GM18502 (cell line): Measurements from ENCODE around the gene RTEL1.
"Not testable (repeated sequence)": the region's sequence is repeated elsewhere in the genome, so short reads cannot be mapped to it uniquely, and the experiment has no call there.

Experiments used
- ATAC-seq: cut with Tn5 transposase; IDR thresholded peaks from one replicate; pipeline ENCODE4 v1.9.1; 2021; ENCODE audit warnings: mild to moderate bottlenecking; ENCODE audit not compliant: unreplicated experiment, poor library complexity

RTEL1 gene, protein sequence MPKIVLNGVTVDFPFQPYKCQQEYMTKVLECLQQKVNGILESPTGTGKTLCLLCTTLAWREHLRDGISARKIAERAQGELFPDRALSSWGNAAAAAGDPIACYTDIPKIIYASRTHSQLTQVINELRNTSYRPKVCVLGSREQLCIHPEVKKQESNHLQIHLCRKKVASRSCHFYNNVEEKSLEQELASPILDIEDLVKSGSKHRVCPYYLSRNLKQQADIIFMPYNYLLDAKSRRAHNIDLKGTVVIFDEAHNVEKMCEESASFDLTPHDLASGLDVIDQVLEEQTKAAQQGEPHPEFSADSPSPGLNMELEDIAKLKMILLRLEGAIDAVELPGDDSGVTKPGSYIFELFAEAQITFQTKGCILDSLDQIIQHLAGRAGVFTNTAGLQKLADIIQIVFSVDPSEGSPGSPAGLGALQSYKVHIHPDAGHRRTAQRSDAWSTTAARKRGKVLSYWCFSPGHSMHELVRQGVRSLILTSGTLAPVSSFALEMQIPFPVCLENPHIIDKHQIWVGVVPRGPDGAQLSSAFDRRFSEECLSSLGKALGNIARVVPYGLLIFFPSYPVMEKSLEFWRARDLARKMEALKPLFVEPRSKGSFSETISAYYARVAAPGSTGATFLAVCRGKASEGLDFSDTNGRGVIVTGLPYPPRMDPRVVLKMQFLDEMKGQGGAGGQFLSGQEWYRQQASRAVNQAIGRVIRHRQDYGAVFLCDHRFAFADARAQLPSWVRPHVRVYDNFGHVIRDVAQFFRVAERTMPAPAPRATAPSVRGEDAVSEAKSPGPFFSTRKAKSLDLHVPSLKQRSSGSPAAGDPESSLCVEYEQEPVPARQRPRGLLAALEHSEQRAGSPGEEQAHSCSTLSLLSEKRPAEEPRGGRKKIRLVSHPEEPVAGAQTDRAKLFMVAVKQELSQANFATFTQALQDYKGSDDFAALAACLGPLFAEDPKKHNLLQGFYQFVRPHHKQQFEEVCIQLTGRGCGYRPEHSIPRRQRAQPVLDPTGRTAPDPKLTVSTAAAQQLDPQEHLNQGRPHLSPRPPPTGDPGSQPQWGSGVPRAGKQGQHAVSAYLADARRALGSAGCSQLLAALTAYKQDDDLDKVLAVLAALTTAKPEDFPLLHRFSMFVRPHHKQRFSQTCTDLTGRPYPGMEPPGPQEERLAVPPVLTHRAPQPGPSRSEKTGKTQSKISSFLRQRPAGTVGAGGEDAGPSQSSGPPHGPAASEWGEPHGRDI (N-terminal part only)

DNA sequence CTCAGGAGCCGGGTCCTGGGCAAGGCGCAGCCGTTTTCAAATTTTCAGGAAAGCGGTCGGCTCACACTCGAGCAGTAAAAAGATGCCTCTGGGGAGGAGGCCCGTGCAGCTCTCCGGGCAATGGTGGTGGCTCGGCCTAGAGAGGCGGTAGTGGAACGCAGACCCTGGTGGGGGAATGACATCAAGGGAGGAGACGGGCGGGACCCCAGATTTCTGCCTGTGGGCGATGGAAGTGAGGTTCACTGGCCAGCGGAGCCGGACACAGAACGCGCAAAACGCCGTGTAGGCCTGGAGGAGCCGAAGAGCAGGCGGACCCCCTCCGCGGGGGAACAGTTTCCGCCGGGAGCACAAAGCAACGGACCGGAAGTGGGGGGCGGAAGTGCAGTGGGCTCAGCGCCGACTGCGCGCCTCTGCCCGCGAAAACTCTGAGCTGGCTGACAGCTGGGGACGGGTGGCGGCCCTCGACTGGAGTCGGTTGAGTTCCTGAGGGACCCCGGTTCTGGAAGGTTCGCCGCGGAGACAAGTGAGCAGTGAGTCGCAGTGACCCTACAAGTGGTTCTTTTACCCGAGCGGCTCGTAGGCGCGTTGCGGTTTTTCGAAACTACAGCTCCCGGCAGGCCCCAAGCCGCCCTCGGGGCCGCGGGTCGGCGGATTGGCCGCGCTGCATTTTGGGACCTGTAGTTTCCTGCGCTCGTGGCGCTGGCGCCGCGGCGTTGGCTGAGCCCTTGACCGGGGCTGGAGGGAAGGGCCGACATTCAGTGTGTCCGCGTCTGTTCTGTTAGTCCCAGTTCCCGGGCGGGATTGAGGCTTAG, at the start of gene RTEL1:
RTEL1 (plus strand) TSS at position 376 of the 812 bp plus-strand sequence. CDS start 1,091 bp downstream, outside the sequence.
- peak; percentile 85 for ATAC-seq

DNA sequence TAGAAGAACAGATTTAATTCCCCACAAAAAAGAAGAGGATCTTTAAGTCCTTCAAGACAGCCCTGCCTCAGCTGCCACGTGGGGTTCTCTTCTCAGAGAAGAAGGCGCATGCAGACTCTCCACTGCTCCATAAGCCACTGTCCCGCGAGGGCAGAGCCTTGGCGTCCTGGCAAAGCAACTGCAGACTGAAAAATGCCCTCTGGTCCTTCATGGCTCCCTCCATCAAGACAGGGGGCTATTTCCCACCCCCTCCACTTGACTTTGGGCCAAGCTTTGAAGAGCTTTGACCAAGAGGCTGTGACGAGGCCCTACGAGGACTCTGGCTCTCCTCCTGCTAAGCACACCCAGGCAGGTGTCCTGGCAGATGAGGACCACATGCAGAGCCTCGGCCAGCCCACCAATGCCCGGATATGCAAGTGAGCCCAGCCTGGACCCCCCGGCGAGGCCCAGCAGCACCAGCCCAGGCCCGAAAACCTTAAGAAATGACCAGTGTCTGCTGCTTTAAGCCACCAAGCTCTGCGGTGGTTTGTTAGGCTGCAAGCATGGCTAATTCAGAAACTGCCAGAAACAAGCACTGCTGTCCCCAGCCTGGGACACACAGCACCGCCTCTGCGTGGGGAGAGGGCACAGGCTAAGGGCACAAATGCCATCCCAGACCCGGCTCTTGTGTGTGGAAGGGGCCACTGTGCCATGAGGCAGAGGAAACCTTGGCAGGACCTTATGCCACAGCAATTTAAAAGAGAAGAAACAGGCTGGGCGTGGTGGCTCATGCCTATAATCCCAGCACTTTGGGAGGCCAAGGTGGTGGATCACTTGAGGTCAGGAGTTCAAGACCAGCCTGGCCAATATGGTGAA, 47.3 kb upstream of the RTEL1 start:
- no peak for ATAC-seq

DNA sequence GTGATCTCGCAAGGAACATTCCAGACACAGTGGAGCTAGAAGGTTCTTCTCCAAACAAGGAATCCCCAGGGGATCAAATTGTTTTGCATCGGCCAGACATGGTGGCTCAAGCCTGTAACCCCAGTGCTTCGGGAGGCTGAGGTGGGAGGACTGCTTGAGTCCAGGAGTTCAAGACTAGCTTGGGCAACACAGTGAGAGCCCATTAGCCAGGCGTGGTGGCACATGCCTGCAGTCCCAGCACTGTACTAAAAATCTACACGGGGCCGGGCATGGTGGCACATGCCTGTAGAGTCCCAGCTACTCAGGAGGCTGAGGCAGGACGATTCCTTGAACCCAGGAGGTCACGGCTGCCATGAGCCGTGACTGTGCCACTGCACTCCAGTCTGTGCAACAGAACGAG, 46.5 kb upstream of the RTEL1 start:
- ATAC-seq, result no peak

DNA sequence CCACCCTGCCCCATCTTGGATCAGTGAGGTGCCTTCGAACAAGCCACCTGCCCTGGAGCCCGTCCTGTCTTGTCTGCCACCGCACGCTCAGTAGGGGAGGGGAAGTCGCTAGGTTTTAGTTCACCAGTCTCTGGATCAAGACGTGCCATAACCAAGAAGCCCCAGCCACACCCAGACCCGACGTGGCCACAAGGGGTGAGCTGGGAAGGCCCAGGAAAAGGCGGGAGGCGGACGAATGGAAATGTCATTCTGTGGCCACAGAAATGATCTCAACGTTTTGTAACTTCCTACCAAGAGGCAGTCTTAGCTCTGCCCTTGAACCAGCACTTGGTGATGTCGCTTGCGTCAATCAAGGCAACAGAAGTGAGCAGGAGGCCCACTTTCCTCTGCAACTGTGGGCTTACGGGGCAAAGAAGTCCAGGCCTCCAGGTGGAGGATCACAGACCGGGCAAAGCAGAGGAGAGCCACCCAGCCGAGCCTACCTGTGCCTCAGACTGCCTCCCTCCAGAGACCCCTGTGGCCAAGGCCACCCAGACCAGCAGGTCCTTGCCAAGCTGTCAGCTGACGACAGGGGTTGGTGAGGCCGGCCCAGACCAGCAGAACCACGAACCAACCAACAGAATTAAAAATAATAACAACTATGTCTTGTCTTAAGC, 45.7 kb upstream of the RTEL1 start:
- ATAC-seq, result no peak

DNA sequence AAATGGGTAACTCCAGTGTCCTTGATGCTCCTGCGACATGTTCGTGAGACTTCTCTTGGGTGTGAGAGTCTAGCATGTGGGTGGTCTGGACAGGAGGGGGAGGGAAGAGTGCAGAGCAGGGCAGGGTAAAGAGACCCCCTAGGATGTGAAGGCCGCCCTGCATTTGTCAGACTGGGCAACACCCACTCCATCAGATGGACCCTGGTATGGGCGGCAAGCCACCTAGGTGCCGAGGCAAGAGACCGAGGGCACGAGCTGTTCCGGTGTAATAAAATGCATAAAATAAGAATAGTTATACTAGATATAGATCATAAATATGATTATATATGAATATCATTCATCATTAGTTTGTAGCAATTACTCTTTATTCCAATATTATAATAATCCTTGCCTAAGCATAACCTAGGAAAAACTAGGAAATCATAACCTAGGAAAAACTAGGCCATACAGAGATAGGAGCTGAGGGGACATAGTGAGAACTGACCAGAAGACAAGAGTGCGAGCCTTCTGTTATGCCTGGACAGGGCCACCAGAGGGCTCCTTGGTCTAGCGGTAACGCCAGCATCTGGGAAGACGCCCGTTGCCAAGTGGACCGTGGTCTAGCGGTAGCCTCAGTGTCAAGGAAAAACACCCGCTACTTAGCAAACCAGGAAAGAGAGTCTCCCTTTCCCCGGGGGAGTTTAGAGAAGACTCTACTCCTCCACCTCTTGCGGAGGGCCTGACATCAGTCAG, 44.1 kb upstream of the RTEL1 start:
- not testable (repeated sequence) for ATAC-seq

DNA sequence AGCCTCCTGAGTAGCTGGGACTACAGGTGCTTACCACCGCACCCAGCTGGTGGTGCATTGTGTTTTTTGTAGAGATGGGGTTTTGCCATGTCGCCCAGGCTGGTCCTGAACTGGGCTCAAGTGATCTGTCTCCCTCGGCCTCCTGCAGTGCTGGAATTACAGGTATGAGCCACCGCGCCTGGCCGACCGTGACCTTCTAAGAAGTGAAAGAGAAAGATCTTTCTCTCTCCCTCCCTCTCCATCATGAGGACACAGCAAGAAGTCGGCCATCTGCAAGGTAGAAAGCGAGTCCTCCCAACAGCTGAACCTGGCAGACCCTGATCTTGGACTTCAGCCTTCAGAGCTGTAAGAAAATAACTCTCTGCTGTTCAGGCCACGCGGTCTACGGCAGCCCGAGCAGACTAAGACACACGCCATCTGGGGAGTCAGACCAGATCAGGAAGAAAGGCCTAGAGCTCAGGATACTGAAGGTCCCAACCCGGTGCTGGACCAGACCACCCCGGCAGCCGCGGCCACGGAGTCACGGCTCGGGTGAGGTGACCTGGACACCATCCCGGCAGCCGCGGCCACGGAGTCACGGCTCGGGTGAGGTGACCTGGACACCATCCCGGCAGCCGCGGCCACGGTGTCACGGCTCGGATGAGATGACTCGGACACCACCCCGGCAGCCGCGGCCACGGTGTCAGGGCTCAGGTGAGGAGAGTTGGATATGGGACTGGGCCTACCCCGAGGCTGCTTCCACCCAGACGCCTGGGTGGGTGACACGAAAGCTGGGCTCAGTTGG, 40.8 kb upstream of the RTEL1 start:
- no peak for ATAC-seq

DNA sequence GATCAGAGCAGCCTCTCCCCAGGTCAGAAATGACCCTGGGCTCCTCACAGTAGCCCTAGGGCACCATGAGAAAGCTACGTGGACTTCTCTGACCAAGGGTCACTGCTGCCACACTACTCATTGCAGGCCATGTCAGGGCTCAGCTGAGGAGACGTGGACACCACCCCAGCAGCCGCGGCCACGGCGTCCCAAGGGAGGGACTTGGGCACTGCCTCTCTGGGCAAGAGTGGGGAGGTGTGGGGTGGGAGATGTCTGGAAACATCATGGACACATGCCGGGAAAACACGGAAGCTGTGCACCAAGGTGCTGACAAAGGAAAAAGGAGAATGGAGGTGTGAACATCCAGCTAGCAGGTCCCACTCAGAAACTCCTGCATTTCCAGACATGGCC, 40.2 kb upstream of the RTEL1 start:
- ATAC-seq, result no peak

DNA sequence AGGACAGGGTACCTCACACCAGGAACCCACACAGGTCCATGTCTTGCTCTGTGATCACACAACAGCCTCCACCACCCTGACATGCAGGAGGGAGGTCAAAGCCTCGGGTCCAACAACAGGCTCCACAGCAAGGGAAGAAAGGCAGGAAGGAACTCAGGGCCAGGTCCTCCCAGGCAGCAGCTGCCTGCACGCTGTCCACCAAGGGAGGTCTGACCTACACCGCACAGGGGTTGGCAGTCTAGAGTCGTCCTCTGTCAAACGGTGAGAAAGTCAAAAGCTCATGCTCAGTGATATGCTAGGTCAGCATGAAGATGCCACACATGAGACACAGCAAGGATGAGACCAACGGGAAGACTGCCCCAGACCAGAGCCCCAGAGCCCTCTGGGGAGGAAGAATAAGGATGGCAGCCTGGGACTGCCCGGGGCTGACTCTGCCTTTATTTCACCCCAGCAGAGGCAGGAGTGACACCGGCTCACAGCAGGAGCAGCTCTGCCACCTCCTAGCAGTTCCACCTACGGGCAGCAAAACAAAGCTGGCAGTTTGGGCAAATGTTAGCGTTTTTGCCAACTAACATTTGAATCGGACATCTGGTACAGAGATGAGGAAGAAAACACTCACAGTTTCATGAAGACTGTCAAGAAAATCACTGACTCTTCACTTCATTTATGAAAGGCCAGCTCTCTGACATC, 39.7 kb upstream of the RTEL1 start:
- ATAC-seq, result no peak

DNA sequence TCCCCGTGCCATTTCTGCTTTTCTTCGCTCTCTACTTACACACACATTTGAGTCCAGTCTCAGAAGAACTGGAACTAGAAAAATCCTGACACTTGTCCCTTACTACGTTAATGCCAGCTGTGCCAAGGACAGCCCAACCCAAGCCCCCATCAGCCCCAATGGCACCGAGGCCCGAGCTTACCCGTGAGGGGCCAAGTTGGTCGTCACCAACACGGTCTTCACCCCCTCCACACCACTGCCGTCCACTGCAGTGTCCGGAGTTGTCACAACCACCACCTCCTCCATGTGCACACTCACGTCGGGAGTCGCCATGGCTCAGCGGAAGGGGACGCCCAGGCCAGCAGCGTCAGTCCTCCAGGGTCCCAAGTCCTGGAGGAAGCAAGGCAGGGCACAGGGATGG, 39.0 kb upstream of the RTEL1 start:
- no peak for ATAC-seq

DNA sequence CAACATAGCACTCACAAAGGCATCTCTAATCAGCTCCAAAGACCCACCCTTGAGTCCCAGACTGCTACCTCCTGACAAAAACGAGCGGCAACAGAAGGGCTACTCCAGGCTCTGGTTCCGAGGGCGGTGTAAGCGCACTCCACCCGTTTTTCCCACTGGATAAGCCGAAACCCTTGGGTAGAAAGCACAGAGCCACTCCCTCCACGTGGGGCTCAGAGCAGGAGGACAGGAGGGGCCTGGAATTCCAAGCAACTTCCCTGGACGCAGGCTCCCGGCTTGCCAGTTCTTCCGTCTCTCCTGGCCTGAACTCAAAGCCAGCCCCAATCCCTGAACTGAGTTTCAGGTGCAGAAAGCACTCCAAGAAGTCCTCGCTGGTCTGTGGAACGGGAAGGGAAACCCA, 38.6 kb upstream of the RTEL1 start:
- no peak for ATAC-seq

DNA sequence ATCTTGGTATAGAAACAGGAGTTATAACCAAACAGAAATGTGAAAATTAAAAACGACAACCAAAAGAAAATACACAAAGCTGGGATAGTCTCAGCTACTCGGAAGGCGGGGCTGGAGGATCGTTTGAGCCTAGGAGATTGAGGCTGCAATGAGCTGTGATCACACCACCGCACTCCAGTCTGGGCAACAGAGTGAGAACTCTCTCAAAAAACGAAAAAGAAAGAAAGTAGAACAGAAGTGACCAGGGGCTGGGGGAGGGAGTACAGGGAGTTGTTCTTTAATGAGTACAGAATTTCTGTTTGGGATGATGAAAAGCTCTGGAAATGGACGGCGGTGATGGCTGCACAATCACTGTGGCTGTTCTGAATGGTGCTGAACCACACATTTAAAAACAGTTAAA, 37.1 kb upstream of the RTEL1 start:
- no peak for ATAC-seq

DNA sequence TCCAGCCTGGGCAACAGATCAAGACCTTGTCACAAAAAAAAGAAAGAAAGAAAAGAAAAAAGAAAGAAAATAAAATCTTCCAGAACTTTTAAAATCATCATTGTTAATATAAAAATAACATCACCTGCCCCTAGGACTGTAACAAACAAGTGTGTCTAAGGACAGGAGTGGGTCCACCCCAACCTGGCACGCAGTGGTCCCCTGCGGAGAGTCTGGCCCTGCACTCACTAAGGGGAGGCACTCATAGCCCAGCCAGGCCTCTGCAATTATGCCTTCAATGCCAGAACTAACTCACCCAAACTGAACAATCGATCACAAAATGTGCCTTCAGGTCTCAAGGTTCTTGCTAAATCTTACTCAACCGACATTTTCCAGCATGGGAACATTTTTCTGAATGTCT, 36.0 kb upstream of the RTEL1 start:
- ATAC-seq, result no peak

DNA sequence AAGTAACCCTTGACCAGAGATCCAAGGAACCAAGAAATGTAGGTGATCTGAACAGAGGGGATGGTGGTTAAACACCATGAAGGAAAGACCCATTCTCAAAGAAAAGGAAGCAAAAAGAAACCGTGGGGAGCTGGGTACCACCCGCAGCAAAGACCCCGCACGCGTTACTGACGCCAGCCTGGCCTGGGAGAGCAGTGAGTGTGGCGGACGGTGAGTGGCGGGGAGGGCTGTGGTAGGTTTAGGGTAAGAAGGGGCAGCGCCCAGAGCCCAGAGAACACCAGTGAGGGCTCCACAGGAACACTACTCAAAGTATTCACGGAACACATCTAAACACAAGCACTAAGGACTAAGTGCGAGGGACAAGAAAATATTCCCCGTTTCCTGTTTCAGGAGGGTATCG, 35.4 kb upstream of the RTEL1 start:
- ATAC-seq, result no peak

DNA sequence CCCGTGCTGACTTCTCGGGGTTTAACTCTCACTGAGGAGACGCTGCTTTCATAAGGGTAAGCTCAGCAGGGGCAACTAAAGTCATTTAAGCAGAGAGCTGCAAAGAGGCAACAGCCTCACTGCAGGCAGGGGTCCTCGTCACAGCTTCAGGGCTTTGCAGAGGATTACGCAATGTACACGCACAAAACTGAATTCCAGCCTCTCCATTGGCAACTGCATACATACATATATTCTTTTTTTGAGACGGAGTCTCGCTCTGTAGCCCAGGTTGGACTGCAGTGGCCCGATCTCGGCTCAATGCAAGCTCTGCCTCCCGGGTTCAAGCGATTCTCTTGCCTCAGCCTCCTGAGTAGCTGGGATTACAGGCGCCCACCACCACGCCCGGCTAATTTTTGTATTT, 33.6 kb upstream of the RTEL1 start:
- no peak for ATAC-seq

DNA sequence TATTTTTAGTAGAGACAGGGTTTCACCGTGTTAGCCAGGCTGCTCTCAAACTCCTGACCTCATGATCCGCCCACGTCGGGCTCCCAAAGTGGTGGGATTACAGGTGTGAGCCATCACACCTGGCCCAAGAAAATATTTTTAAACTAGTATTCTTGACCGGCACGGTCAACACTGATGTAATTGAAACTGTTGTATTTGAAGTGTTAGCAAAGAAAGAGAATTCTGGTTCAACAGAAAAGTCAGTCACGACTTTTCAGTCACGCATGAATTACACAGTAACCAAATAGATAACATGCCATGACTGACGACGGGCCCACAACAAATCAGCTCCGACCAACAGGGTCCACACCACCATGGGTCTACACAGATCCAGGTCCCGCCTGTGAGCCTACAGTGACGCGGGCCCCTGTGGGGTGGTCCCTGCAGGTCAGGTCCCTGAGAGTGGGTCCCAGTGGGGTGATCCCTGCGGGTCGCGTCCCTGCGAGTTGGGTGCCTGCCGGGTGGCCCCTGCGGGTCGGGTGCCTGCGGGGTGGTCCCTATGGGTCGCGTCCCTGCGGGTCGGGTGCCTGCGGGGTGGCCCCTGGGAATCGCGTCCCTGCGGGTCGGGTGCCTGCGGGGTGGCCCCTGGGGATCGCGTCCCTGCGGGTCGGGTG, 32.2 kb upstream of the RTEL1 start:
- ATAC-seq, result no peak
